IPS-18c (cell line): ENCODE measurements around the gene DDX27.

ENCODE experiments used
- H3K4me3 ChIP-seq: 2 replicates; pipeline ENCODE4 v1.7.0; 2013; ENCODE audit warnings: low read depth, mild to moderate bottlenecking, low read length, moderate library complexity; ENCODE audit not compliant: insufficient read depth
- H3K9me3 ChIP-seq: one replicate; pipeline ENCODE4 v1.6.1; 2013; ENCODE audit warnings: mild to moderate bottlenecking, low read length, moderate library complexity; ENCODE audit not compliant: control insufficient read depth, insufficient read depth

The DDX27 gene

GRCh38 chr20:49292010-49292409 lies 72.8 kb downstream of the DDX27 start:
- no peaks in the 10 kb centered on the region for H3K9me3 ChIP-seq
- H3K4me3 ChIP-seq = no peak overlapping the region

- no peaks in the 10 kb centered on the region for H3K9me3 ChIP-seq
Measured at GRCh38 chr20:49293122-49293521, 73.9 kb downstream of the DDX27 start.

More at GRCh38 chr20:49293122-49293521, 73.9 kb downstream of the DDX27 start:
- no peak overlapping the region for H3K4me3 ChIP-seq
